ENCODE measurements around the gene PTGIS.

PTGIS gene

DNA sequence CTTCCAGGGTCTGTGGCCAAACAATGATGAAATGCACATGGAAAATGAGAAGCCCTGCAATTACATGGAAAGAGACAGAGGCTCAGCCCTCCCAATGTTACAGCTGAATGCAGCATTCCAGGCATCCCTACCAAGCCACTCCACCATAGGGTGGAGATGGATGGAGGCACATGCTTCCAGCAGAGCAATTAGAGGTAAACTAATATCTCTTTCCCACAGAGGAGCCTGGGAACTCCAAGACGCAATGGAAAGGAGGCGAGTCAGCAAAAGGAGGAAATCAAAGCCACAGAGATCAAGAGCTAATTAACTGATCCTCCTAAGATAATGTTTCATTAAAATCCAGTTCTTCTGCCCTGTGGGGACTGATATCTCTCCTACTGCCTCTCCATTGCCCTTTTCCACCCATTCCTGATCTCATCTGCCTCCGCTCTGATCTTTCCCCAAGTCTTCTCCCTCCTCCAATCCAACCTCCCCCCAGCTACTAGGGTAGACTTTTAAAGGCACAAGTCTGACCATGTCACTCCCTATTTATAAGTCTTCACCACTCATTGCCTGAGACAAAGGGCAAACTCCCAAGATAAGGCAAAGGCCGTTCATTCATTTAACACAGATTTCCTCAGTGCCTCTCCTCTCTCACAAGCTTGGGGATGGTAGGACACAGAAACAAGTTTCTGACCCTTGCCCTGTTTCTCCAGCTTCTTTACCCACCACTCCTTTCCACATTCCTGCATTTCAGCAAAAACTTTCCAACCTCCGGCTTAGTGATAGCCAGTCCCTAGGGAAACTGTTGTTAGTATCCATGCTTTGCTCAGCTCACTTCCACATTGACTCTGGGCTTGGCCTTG, 71.2 kb downstream of the PTGIS start:
- no peak overlapping the region for H3K4me3 ChIP-seq (replicated peaks in 1 of 2; ENCODE audit: low read depth in 2 of 2, low read length in 2 of 2)
- peak in 1 of 2 donors; percentile 39 for DNase-seq (ENCODE audit: low read depth in 2 of 2)
- TF ChIP-seq, protein P1, sequence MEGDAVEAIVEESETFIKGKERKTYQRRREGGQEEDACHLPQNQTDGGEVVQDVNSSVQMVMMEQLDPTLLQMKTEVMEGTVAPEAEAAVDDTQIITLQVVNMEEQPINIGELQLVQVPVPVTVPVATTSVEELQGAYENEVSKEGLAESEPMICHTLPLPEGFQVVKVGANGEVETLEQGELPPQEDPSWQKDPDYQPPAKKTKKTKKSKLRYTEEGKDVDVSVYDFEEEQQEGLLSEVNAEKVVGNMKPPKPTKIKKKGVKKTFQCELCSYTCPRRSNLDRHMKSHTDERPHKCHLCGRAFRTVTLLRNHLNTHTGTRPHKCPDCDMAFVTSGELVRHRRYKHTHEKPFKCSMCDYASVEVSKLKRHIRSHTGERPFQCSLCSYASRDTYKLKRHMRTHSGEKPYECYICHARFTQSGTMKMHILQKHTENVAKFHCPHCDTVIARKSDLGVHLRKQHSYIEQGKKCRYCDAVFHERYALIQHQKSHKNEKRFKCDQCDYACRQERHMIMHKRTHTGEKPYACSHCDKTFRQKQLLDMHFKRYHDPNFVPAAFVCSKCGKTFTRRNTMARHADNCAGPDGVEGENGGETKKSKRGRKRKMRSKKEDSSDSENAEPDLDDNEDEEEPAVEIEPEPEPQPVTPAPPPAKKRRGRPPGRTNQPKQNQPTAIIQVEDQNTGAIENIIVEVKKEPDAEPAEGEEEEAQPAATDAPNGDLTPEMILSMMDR (IDR thresholded peaks at IDR 0.05; ENCODE audit: low read depth, low read length): no peak

- DNase-seq (ENCODE audit: low read depth in 2 of 2): no peak
- TF ChIP-seq, protein P1 (IDR thresholded peaks at IDR 0.05; ENCODE audit: low read depth, low read length): no peak
- no peak overlapping the region for H3K4me3 ChIP-seq (replicated peaks in 1 of 2; ENCODE audit: low read depth in 2 of 2, low read length in 2 of 2)
Observed at GRCh38 chr20:49496043-49496442, 71.9 kb downstream of the PTGIS start.

GRCh38 chr20:49490689-49491088, 77.2 kb downstream of the PTGIS start:
- no peak overlapping the region for H3K4me3 ChIP-seq (replicated peaks in 1 of 2; ENCODE audit: low read depth in 2 of 2, low read length in 2 of 2)
- DNase-seq (ENCODE audit: low read depth in 2 of 2): no peak
- TF ChIP-seq, protein P1 (IDR thresholded peaks at IDR 0.05; ENCODE audit: low read depth, low read length): no peak

GRCh38 chr20:49489688-49490087, 78.2 kb downstream of the PTGIS start:
- H3K4me3 ChIP-seq (replicated peaks in 1 of 2; ENCODE audit: low read depth in 2 of 2, low read length in 2 of 2): no peak overlapping the region
- TF ChIP-seq, protein P1 (IDR thresholded peaks at IDR 0.05; ENCODE audit: low read depth, low read length): no peak
- DNase-seq (ENCODE audit: low read depth in 2 of 2): no peak

DNA sequence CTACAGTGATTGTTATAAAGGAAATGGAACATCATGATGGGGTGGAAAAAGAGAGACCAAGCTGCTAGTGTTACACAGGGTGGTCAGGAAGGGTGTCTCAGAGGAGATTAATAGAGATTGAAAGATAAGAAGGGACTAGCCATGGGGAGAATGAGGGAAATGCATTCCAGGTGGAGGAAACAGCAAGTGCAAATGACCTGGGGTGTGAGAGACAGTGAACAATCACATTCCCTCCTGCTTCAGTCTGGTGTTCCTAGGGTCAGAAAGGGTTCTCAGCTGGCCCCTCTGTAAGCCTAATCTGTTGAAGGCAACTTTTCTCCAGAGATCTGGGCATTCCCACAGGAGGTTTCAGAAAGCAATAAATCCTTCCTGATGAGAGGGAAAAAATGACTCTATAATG, 81.9 kb downstream of the PTGIS start:
- TF ChIP-seq, protein P1 (IDR thresholded peaks at IDR 0.05; ENCODE audit: low read depth, low read length): no peak
- no peak for DNase-seq (ENCODE audit: low read depth in 2 of 2)
- H3K4me3 ChIP-seq (replicated peaks in 1 of 2; ENCODE audit: low read depth in 2 of 2, low read length in 2 of 2): no peak overlapping the region

DNA sequence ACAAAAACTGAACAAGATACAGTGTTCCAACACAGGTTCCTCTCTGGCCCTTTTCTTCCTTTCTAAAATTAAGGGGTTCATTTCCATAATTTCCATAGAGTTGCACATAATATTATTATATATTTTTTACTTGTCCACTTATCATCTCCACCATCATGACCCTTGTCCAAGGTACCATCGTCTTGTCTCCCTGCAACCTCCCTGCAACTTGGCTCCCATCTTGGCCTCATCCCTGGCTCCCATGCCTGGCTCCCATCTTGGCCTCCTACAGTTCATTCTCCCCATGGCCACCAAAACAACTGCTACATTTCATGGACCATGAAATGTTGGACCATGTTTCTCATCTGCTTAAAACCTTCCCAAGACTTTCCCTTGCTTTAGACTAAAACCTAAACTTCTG, 82.4 kb downstream of the PTGIS start:
- no peak overlapping the region for H3K4me3 ChIP-seq (replicated peaks in 1 of 2; ENCODE audit: low read depth in 2 of 2, low read length in 2 of 2)
- TF ChIP-seq, protein P1 (IDR thresholded peaks at IDR 0.05; ENCODE audit: low read depth, low read length): no peak
- DNase-seq (ENCODE audit: low read depth in 2 of 2): no peak
